DMS153 (cell line): ENCODE measurements around the gene WNT11.

Source experiments
- DNase-seq: peaks from one replicate; lab custom pipeline; 2025; lab: John Stamatoyannopoulos, UW

Gene WNT11

GRCh38 chr11:76206327-76207081 lies at the start of gene WNT11:
Gene WNT11, minus strand, starts transcription at chr11:76206502. Its CDS starts 95 bp downstream, at chr11:76206407.
- peak; percentile 21 for DNase-seq

GRCh38 chr11:76253416-76253815 lies 47.1 kb upstream of the WNT11 start:
- DNase-seq, result no peak

GRCh38 chr11:76252631-76253070 lies 46.3 kb upstream of the WNT11 start:
- no peak for DNase-seq

- no peak for DNase-seq
These were observed 45.3 kb upstream of the WNT11 start for GRCh38 chr11:76251576-76251975.

- DNase-seq, result no peak
These were observed 44.9 kb upstream of the WNT11 start for GRCh38 chr11:76251226-76251575.

- DNase-seq, result no peak
These were observed 44.4 kb upstream of the WNT11 start for GRCh38 chr11:76250520-76251225.

- DNase-seq, result no peak
These were observed 43.0 kb upstream of the WNT11 start for GRCh38 chr11:76249195-76249741.

GRCh38 chr11:76248210-76248609 lies 41.9 kb upstream of the WNT11 start:
- DNase-seq, result no peak

- DNase-seq, result no peak
These were observed 40.8 kb upstream of the WNT11 start for GRCh38 chr11:76247091-76247490.

GRCh38 chr11:76246271-76246933 lies 40.1 kb upstream of the WNT11 start:
- no peak for DNase-seq

- no peak for DNase-seq
These were observed 39.4 kb upstream of the WNT11 start for GRCh38 chr11:76245720-76246119.

GRCh38 chr11:76244316-76244851 lies 38.1 kb upstream of the WNT11 start:
- no peak for DNase-seq

- DNase-seq, result no peak
These were observed 37.6 kb upstream of the WNT11 start for GRCh38 chr11:76243957-76244285.

GRCh38 chr11:76243193-76243956 lies 37.1 kb upstream of the WNT11 start:
- DNase-seq, result no peak

- no peak for DNase-seq
These were observed 35.9 kb upstream of the WNT11 start for GRCh38 chr11:76242004-76242779.

GRCh38 chr11:76241243-76242000 lies 35.1 kb upstream of the WNT11 start:
- DNase-seq, result no peak

- no peak for DNase-seq
These were observed 34.4 kb upstream of the WNT11 start for GRCh38 chr11:76240666-76241065.

- DNase-seq, result no peak
These were observed 33.8 kb upstream of the WNT11 start for GRCh38 chr11:76240161-76240540.

GRCh38 chr11:76239483-76240160 lies 33.3 kb upstream of the WNT11 start:
- DNase-seq, result no peak

- no peak for DNase-seq
These were observed 32.2 kb upstream of the WNT11 start for GRCh38 chr11:76238551-76238950.
